ENCODE measurements around the gene KRTAP5-6.

Gene KRTAP5-6

GRCh38 chr11:1714908-1715885 is 18.2 kb downstream of the KRTAP5-6 start:
- no peak overlapping the region for H3K4me3 ChIP-seq (ENCODE audit: low read depth, low read length)
- H3K27ac ChIP-seq (ENCODE audit: extremely low read depth, low read depth, low read length), result no peak overlapping the region
- ChIA-PET CTCF (interaction anchor here (0.6 to 1.2 kb wide), 3 partner anchors 22 to 436 kb away, joined by 4 to 5 read pairs (median 5); no protein-coding TSS in a partner anchor), POLR2A (no interaction called here)
- no peaks in the 10 kb centered on the region for H3K9me3 ChIP-seq (ENCODE audit: control insufficient read depth, insufficient read depth, low read depth, low read length)
- TF ChIP-seq, protein P1, sequence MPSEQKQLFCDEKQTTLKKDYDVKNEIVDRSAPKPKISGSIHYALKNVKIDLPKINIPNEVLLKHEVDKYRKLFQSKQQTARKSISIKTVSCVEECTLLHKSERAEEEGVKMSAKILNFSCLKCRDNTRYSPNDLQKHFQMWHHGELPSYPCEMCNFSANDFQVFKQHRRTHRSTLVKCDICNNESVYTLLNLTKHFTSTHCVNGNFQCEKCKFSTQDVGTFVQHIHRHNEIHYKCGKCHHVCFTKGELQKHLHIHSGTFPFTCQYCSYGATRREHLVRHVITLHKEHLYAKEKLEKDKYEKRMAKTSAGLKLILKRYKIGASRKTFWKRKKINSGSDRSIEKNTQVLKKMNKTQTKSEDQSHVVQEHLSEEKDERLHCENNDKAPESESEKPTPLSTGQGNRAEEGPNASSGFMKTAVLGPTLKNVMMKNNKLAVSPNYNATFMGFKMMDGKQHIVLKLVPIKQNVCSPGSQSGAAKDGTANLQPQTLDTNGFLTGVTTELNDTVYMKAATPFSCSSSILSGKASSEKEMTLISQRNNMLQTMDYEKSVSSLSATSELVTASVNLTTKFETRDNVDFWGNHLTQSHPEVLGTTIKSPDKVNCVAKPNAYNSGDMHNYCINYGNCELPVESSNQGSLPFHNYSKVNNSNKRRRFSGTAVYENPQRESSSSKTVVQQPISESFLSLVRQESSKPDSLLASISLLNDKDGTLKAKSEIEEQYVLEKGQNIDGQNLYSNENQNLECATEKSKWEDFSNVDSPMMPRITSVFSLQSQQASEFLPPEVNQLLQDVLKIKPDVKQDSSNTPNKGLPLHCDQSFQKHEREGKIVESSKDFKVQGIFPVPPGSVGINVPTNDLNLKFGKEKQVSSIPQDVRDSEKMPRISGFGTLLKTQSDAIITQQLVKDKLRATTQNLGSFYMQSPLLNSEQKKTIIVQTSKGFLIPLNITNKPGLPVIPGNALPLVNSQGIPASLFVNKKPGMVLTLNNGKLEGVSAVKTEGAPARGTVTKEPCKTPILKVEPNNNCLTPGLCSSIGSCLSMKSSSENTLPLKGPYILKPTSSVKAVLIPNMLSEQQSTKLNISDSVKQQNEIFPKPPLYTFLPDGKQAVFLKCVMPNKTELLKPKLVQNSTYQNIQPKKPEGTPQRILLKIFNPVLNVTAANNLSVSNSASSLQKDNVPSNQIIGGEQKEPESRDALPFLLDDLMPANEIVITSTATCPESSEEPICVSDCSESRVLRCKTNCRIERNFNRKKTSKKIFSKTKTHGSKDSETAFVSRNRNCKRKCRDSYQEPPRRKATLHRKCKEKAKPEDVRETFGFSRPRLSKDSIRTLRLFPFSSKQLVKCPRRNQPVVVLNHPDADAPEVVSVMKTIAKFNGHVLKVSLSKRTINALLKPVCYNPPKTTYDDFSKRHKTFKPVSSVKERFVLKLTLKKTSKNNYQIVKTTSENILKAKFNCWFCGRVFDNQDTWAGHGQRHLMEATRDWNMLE (tag by site-specific recombination; conservative IDR thresholded peaks at IDR 0.05; ENCODE audit: low read depth), result no peak
- no peak for TF ChIP-seq ZIC2 (tag by site-specific recombination; IDR thresholded peaks at IDR 0.05)
- TF ChIP-seq ZNF639 (tag by site-specific recombination; IDR thresholded peaks at IDR 0.05), result no peak
- H3K36me3 ChIP-seq (ENCODE audit: control insufficient read depth in 2 of 2, insufficient read depth in 1 of 2, low read length in 2 of 2), result no peaks in the 10 kb centered on the region
- no peaks in the 10 kb centered on the region for H3K4me1 ChIP-seq (ENCODE audit: control insufficient read depth, insufficient read depth, low read length)

- no peaks in the 10 kb centered on the region for H3K9me3 ChIP-seq (ENCODE audit: control insufficient read depth, insufficient read depth, low read depth, low read length)
- TF ChIP-seq TCF7L2 (IDR thresholded peaks at IDR 0.05; ENCODE audit: borderline replicate concordance, low read depth, low read length) (no peak), ZNF311 (tag by site-specific recombination; IDR thresholded peaks at IDR 0.05; ENCODE audit: borderline replicate concordance) (no peak), HOXC10 (CRISPR knock-in tag; IDR thresholded peaks at IDR 0.05) (no peak), ZNF324 (tag by site-specific recombination; IDR thresholded peaks at IDR 0.05) (no peak)
- CTCF ChIA-PET, result interaction anchor here (1.4 to 1.5 kb wide), 2 partner anchors 24 to 165 kb away, joined by 4 to 7 read pairs; no protein-coding TSS in a partner anchor
- H3K4me1 ChIP-seq (ENCODE audit: control insufficient read depth, insufficient read depth, low read length), result no peaks in the 10 kb centered on the region
- no peak overlapping the region for H3K4me3 ChIP-seq (ENCODE audit: low read depth, low read length)
- H3K36me3 ChIP-seq (ENCODE audit: control insufficient read depth in 2 of 2, insufficient read depth in 1 of 2, low read length in 2 of 2), result no peaks in the 10 kb centered on the region
- POLR2A ChIA-PET, result no interaction called here
- H3K27ac ChIP-seq (ENCODE audit: extremely low read depth, low read depth, low read length), result no peak overlapping the region
Measured at GRCh38 chr11:1717745-1718144, 20.8 kb downstream of the KRTAP5-6 start.

GRCh38 chr11:1718326-1718725 is 21.3 kb downstream of the KRTAP5-6 start:
- POLR2A ChIA-PET, result interaction anchor here (0.6 kb wide), 1 partner anchor 115 kb away, joined by 3 read pairs; no protein-coding TSS in a partner anchor
- Histone ChIP-seq H3K4me1 (ENCODE audit: control insufficient read depth, insufficient read depth, low read length) (no peaks in the 10 kb centered on the region), H3K27ac (ENCODE audit: extremely low read depth, low read depth, low read length) (no peak overlapping the region), H3K4me3 (ENCODE audit: low read depth, low read length) (no peak overlapping the region), H3K36me3 (ENCODE audit: control insufficient read depth in 2 of 2, insufficient read depth in 1 of 2, low read length in 2 of 2) (no peaks in the 10 kb centered on the region), H3K9me3 (ENCODE audit: control insufficient read depth, insufficient read depth, low read depth, low read length) (no peaks in the 10 kb centered on the region)
- CTCF ChIA-PET, result interaction anchor here (0.7 to 1.5 kb wide), 5 partner anchors 24 to 381 kb away, joined by 3 to 7 read pairs (median 4); no protein-coding TSS in a partner anchor
- no peak for TF ChIP-seq ATF2 (tag by site-specific recombination; IDR thresholded peaks at IDR 0.05; ENCODE audit: low read depth)
- TF ChIP-seq WT1 (tag by site-specific recombination; IDR thresholded peaks at IDR 0.05), result no peak
- no peak for TF ChIP-seq YY1 (tag by site-specific recombination; IDR thresholded peaks at IDR 0.05)
- no peak for TF ChIP-seq ZNF16 (tag by site-specific recombination; IDR thresholded peaks at IDR 0.05; ENCODE audit: low read depth)
- no peak for TF ChIP-seq ZBTB21 (tag by site-specific recombination; IDR thresholded peaks at IDR 0.05)
- no peak for TF ChIP-seq SP3 (tag by site-specific recombination; IDR thresholded peaks at IDR 0.05)
- TF ChIP-seq ZNF521 (tag by site-specific recombination; IDR thresholded peaks at IDR 0.05), result no peak
- no peak for TF ChIP-seq ZNF626 (tag by site-specific recombination; IDR thresholded peaks at IDR 0.05)
- no peak for TF ChIP-seq ZNF354C (tag by site-specific recombination; IDR thresholded peaks at IDR 0.05; ENCODE audit: borderline replicate concordance, low read depth)
- TF ChIP-seq, protein P2, sequence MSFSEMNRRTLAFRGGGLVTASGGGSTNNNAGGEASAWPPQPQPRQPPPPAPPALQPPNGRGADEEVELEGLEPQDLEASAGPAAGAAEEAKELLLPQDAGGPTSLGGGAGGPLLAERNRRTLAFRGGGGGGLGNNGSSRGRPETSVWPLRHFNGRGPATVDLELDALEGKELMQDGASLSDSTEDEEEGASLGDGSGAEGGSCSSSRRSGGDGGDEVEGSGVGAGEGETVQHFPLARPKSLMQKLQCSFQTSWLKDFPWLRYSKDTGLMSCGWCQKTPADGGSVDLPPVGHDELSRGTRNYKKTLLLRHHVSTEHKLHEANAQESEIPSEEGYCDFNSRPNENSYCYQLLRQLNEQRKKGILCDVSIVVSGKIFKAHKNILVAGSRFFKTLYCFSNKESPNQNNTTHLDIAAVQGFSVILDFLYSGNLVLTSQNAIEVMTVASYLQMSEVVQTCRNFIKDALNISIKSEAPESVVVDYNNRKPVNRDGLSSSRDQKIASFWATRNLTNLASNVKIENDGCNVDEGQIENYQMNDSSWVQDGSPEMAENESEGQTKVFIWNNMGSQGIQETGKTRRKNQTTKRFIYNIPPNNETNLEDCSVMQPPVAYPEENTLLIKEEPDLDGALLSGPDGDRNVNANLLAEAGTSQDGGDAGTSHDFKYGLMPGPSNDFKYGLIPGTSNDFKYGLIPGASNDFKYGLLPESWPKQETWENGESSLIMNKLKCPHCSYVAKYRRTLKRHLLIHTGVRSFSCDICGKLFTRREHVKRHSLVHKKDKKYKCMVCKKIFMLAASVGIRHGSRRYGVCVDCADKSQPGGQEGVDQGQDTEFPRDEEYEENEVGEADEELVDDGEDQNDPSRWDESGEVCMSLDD (tag by site-specific recombination; IDR thresholded peaks at IDR 0.05), result no peak
- no peak for TF ChIP-seq ZNF621 (tag by site-specific recombination; IDR thresholded peaks at IDR 0.05)
- TF ChIP-seq EGR2 (tag by site-specific recombination; IDR thresholded peaks at IDR 0.05; ENCODE audit: low read depth), result no peak
